ENCODE results near the gene VPS51. TPM values are rescaled to one million over a fixed set of nuclear protein-coding genes. Genes with fewer than 3 reads are reported as not detected.

Gene VPS51
- total RNA-seq, 6 experiments from 2014 or later: 41.5 to 170 (median 50.2) TPM

GRCh38 chr11:65107078-65107477, 11.1 kb downstream of the VPS51 start:
- H3K36me3 ChIP-seq: peaks cover 0 to 9% (median 3%) of the 10 kb centered on the region in 4 donors
- no peak for ATAC-seq

GRCh38 chr11:65107751-65108468, 11.9 kb downstream of the VPS51 start:
- H3K36me3 ChIP-seq: peaks cover 0 to 9% (median 3%) of the 10 kb centered on the region in 4 donors
- peak in 1 of 3 donors; percentile 23 for DNase-seq
- intact Hi-C loops (cut with DNase I): loop anchor here in 1 of 2 donors (10.0 kb wide), 1 partner anchor 73 kb away; no protein-coding TSS in a partner anchor
- H3K4me3 ChIP-seq: no peak overlapping the region
- TF ChIP-seq POLR2A (IDR thresholded peaks at IDR 0.05) (no peak), CTCF (IDR thresholded peaks at IDR 0.05) (no peak)
- 89% methylated on average over 9 of the region's 52 CpGs for WGBS (ENCODE audit: insufficient coverage, low coverage, low lambda C conversion rate, missing lambda C conversion rate)
- H3K4me1 ChIP-seq: peaks cover 0 to 37% (median 17%) of the 10 kb centered on the region in 4 donors
- no peak overlapping the region for H3K27ac ChIP-seq
- H3K27me3 ChIP-seq: no peaks in the 10 kb centered on the region
- ATAC-seq: no peak
- no peaks in the 10 kb centered on the region for H3K9me3 ChIP-seq

More at GRCh38 chr11:65107078-65107477, 11.1 kb downstream of the VPS51 start:
- Histone ChIP-seq H3K27ac (no peak overlapping the region), H3K4me3 (no peak overlapping the region), H3K4me1 (peaks cover 0 to 41% (median 16%) of the 10 kb centered on the region in 4 donors), H3K27me3 (no peaks in the 10 kb centered on the region), H3K9me3 (no peaks in the 10 kb centered on the region)
- intact Hi-C loops (cut with DNase I): loop anchor here in 1 of 2 donors (10.0 kb wide), 1 partner anchor 72 kb away; no protein-coding TSS in a partner anchor
- 80% methylated on average over 1 of the region's 15 CpGs for WGBS (ENCODE audit: insufficient coverage, low coverage, low lambda C conversion rate, missing lambda C conversion rate)
- DNase-seq: no peak
- TF ChIP-seq POLR2A (IDR thresholded peaks at IDR 0.05): no peak
- TF ChIP-seq CTCF (IDR thresholded peaks at IDR 0.05): no peak

- Histone ChIP-seq H3K4me3 (no peak overlapping the region), H3K27ac (no peak overlapping the region), H3K9me3 (no peaks in the 10 kb centered on the region), H3K4me1 (peaks cover 0 to 37% (median 20%) of the 10 kb centered on the region in 4 donors), H3K27me3 (no peaks in the 10 kb centered on the region), H3K36me3 (peaks cover 0 to 9% (median 3%) of the 10 kb centered on the region in 4 donors)
- peak in 1 of 3 donors; percentile 22 for DNase-seq
- intact Hi-C loops (cut with DNase I): loop anchor here in 1 of 2 donors (10.0 kb wide), 1 partner anchor 74 kb away; no protein-coding TSS in a partner anchor
- no CpG with 5 or more reads among the region's 38 CpGs for WGBS (ENCODE audit: insufficient coverage, low coverage, low lambda C conversion rate, missing lambda C conversion rate)
- ATAC-seq: no peak
- no peak for TF ChIP-seq CTCF (IDR thresholded peaks at IDR 0.05)
- TF ChIP-seq POLR2A (IDR thresholded peaks at IDR 0.05): no peak
Observed at GRCh38 chr11:65108469-65109123, 12.6 kb downstream of the VPS51 start.

- Histone ChIP-seq H3K27me3 (no peaks in the 10 kb centered on the region), H3K27ac (no peak overlapping the region), H3K36me3 (peaks cover 0 to 9% (median 3%) of the 10 kb centered on the region in 4 donors), H3K4me1 (peaks cover 0 to 34% (median 20%) of the 10 kb centered on the region in 4 donors), H3K9me3 (no peaks in the 10 kb centered on the region), H3K4me3 (no peak overlapping the region)
- TF ChIP-seq CTCF (IDR thresholded peaks at IDR 0.05) (no peak), POLR2A (IDR thresholded peaks at IDR 0.05) (no peak)
- intact Hi-C loops (cut with DNase I): loop anchor here in 1 of 2 donors (5.0 to 10.0 kb wide), 2 partner anchors 75 to 148 kb away; no protein-coding TSS in a partner anchor
- DNase-seq (no peak), ATAC-seq (no peak)
- 60% methylated on average over 7 of the region's 36 CpGs for WGBS (ENCODE audit: insufficient coverage, low coverage, low lambda C conversion rate, missing lambda C conversion rate)
Observed at GRCh38 chr11:65109231-65110198, 13.5 kb downstream of the VPS51 start.
